Measurements from ENCODE around the gene RASA4B. TPM values are rescaled to one million over a fixed set of nuclear protein-coding genes. Genes with fewer than 3 reads are reported as not detected.

RASA4B gene
- total and polyA plus RNA-seq, 2 donors (not counting 3 experiments of a cell fraction or from before 2014, with no cell fraction given) = 3.2 to 9.8 TPM

- Histone ChIP-seq H2AFZ (ENCODE audit: low read depth, low read length) (no peak overlapping the region), H3K4me1 (ENCODE audit: control insufficient read depth, extremely low read depth, insufficient read depth, low read length) (no peaks in the 10 kb centered on the region), H3K9ac (replicated peaks; ENCODE audit: extremely low read depth, insufficient read depth, low read length) (no peak overlapping the region), H3K4me2 (ENCODE audit: insufficient read depth, low read length) (no peak overlapping the region), H3K9me1 (replicated peaks; ENCODE audit: control insufficient read depth, extremely low read depth, insufficient read depth, low read length) (no peaks in the 10 kb centered on the region), H3K79me2 (ENCODE audit: control insufficient read depth, insufficient read depth, low read length) (no peaks in the 10 kb centered on the region), H4K20me1 (replicated peaks; ENCODE audit: control insufficient read depth, extremely low read depth, insufficient read depth, low read length) (no peaks in the 10 kb centered on the region), H3K36me3 (ENCODE audit: control insufficient read depth in 2 of 2, extremely low read depth in 1 of 2, insufficient read depth in 2 of 2, low read length in 2 of 2) (peaks cover 0 to 27% of the 10 kb centered on the region in 2 experiments), H3K27me3 (ENCODE audit: control insufficient read depth in 2 of 2, insufficient read depth in 2 of 2, low read length in 2 of 2) (no peaks in the 10 kb centered on the region), H3K4me3 (replicated peaks in 1 of 3; ENCODE audit: insufficient read depth in 1 of 3, low read depth in 1 of 3, low read length in 3 of 3) (no peak overlapping the region), H3K9me3 (replicated peaks; ENCODE audit: control insufficient read depth, insufficient read depth, low read length) (no peaks in the 10 kb centered on the region), H3K27ac (ENCODE audit: insufficient read depth, low read depth, low read length) (no peak overlapping the region)
- intact Hi-C loops (cut with micrococcal nuclease) = no loop called here
- FAIRE-seq = no peak
- DNase-seq (ENCODE audit: low read depth, low spot score) = no peak
- POLR2A ChIA-PET = no interaction called here
- CTCF ChIA-PET = interaction anchor here (1.0 kb wide), 1 partner anchor 18 kb away, joined by 4 read pairs; no protein-coding TSS in a partner anchor
- no TSS peak for BruUV-seq (replicated peaks)
- dilution Hi-C loops (cut with MboI; ENCODE audit: extremely low pct_ligation_motif_present, low sequenced_read_pairs) = no loop called here
- no peak for TF ChIP-seq MYC (IDR thresholded peaks at IDR 0.05; ENCODE audit: low read depth, low read length)
- no peak for TF ChIP-seq JUN (IDR thresholded peaks at IDR 0.05; ENCODE audit: borderline replicate concordance, insufficient read depth, insufficient read length, low read depth)
- no peak for TF ChIP-seq CTCF (IDR thresholded peaks at IDR 0.05; ENCODE audit: extremely low read depth in 1 of 2, insufficient read depth in 1 of 2, low read depth in 1 of 2, low read length in 2 of 2)
- TF ChIP-seq FOS (IDR thresholded peaks at IDR 0.05; ENCODE audit: borderline replicate concordance, insufficient read depth, low read length) = no peak
- TF ChIP-seq GATA2 (IDR thresholded peaks at IDR 0.05; ENCODE audit: insufficient read depth, insufficient read length, low read depth, low read length) = no peak
- no peak for TF ChIP-seq EZH2 (IDR thresholded peaks at IDR 0.05; ENCODE audit: borderline replicate concordance, low read depth, low read length, severe bottlenecking)
- no peak for TF ChIP-seq POLR2AphosphoS5 (IDR thresholded peaks at IDR 0.05; ENCODE audit: insufficient read depth, low read depth, low read length)
- no peak for TF ChIP-seq MAX (IDR thresholded peaks at IDR 0.05; ENCODE audit: insufficient read depth, insufficient read length)
- no peak for TF ChIP-seq POLR2A (IDR thresholded peaks at IDR 0.05; ENCODE audit: low read depth, low read length)
Measured at GRCh38 chr7:102447311-102447710, 70.3 kb downstream of the RASA4B start.

Data from endothelial cell of umbilical vein (primary cell).